Cortex of kidney (tissue), 1 donor: ENCODE data around the gene NAALADL1.
"Not testable (repeated sequence)": the region's sequence is repeated elsewhere in the genome, so short reads cannot be mapped to it uniquely, and the experiment has no call there.

Source experiments
- DNase-seq: peaks from one replicate; lab custom pipeline; 2025; lab: John Stamatoyannopoulos, UW

Gene NAALADL1

GRCh38 chr11:65047581-65048422 lies 10.6 kb downstream of the NAALADL1 start:
- DNase-seq = no peak

GRCh38 chr11:65045728-65046127 lies 12.6 kb downstream of the NAALADL1 start:
- DNase-seq = no peak

- no peak for DNase-seq
Observed at GRCh38 chr11:65045061-65045460, 13.3 kb downstream of the NAALADL1 start.

GRCh38 chr11:65043881-65044501 lies 14.4 kb downstream of the NAALADL1 start:
- DNase-seq = no peak

GRCh38 chr11:65042891-65043290 lies 15.5 kb downstream of the NAALADL1 start:
- no peak for DNase-seq

GRCh38 chr11:65040847-65041622 lies 17.3 kb downstream of the NAALADL1 start, which contains the start of gene SAC3D1:
Gene SAC3D1, plus strand, starts transcription at chr11:65041210. Its CDS starts 83 bp downstream, at chr11:65041293.
- DNase-seq = no peak

- DNase-seq = no peak
Observed at GRCh38 chr11:65040520-65040846, 17.9 kb downstream of the NAALADL1 start.

GRCh38 chr11:65036931-65037330 lies 21.4 kb downstream of the NAALADL1 start:
- no peak for DNase-seq

GRCh38 chr11:65035579-65035978 lies 22.8 kb downstream of the NAALADL1 start:
- no peak for DNase-seq

- no peak for DNase-seq
Observed at GRCh38 chr11:65034423-65034822, 23.9 kb downstream of the NAALADL1 start.

- no peak for DNase-seq
Observed at GRCh38 chr11:65032216-65032615, 26.1 kb downstream of the NAALADL1 start.

GRCh38 chr11:65027213-65028067 lies 30.9 kb downstream of the NAALADL1 start, which contains the start of gene SNX15:
Gene SNX15, plus strand, starts transcription at chr11:65027439. Its CDS starts 99 bp downstream, at chr11:65027538.
- DNase-seq = no peak

GRCh38 chr11:65026810-65027209 lies 31.5 kb downstream of the NAALADL1 start:
- no peak for DNase-seq

GRCh38 chr11:65023502-65023901 lies 34.9 kb downstream of the NAALADL1 start:
- not testable (repeated sequence) for DNase-seq

- no peak for DNase-seq
Observed at GRCh38 chr11:65021509-65021908, 36.8 kb downstream of the NAALADL1 start.

- DNase-seq = no peak
Observed at GRCh38 chr11:65021003-65021402, 37.4 kb downstream of the NAALADL1 start.

GRCh38 chr11:65019824-65020223 lies 38.5 kb downstream of the NAALADL1 start:
- DNase-seq = no peak

- DNase-seq = no peak
Observed at GRCh38 chr11:65017937-65018336, 40.4 kb downstream of the NAALADL1 start.

GRCh38 chr11:65016705-65017104 lies 41.6 kb downstream of the NAALADL1 start:
- DNase-seq = no peak

GRCh38 chr11:65014726-65015227 lies 43.6 kb downstream of the NAALADL1 start:
- no peak for DNase-seq
